Thyroid gland (tissue), 4 donors: ENCODE measurements around the gene CNTLN. TPM values are rescaled to one million over a fixed set of nuclear protein-coding genes. Genes with fewer than 3 reads are reported as not detected.

ENCODE experiments used
- DNase-seq, 2 donors: peaks; one replicate each; pipeline ENCODE4 v3.0.0-alpha.2; 2019
- H3K27ac ChIP-seq, 3 donors: fragments of 200-600 bp; sonication (generic); 1 replicate in 2 of 3; 2 replicates in 1 of 3; pipeline ENCODE4 v1.5.1; 2016 to 2019; ENCODE audit warnings: mild to moderate bottlenecking in 1 of 3, moderate library complexity in 1 of 3
- H3K27me3 ChIP-seq: fragments of 200-600 bp; sonication (generic); one replicate; pipeline ENCODE4 v1.5.1; 2019
- H3K36me3 ChIP-seq, 2 donors: fragments of 200-600 bp; sonication (generic); one replicate each; pipeline ENCODE4 v1.5.1; 2016 to 2019
- H3K4me1 ChIP-seq, 2 donors: fragments of 200-600 bp; sonication (generic); one replicate each; pipeline ENCODE4 v1.5.1; 2017 to 2019
- H3K4me3 ChIP-seq, 3 donors: fragments of 200-600 bp; sonication (generic); replicated peaks in 1 of 3; 1 replicate in 2 of 3; 2 replicates in 1 of 3; pipeline ENCODE4 v1.5.1; 2016; ENCODE audit warnings: mild to moderate bottlenecking in 1 of 3
- H3K9me3 ChIP-seq: fragments of 200-600 bp; sonication (generic); one replicate; pipeline ENCODE4 v1.5.1; 2017
- POLR2A ChIP-seq, 2 donors: fragments of 450-650 bp; IDR thresholded peaks; one replicate each; pipeline ENCODE4 v1.6.1; 2017; ENCODE audit warnings: antibody characterized with exemption in 2 of 2, mild to moderate bottlenecking in 2 of 2, moderate library complexity in 1 of 2
- WGBS, 2 donors: methylation state at CpG; one replicate each; pipeline ENCODE4 v1.1.5; 2017; 5-methylcytosine and 5-hydroxymethylcytosine counted together
- intact Hi-C: fragments of 100-400 bp; cut with DNase I; formaldehyde crosslinking; loops from one replicate; pipeline ENCODE4 v1.15.1; 2023
- total RNA-seq, 4 donors: library from RNA; depleted of rRNA; stranded (reverse); fragments of >200 nt; gene quantifications; one replicate each; pipeline ENCODE4 v1.2.3, GENCODE V29; 2016
- TF ChIP-seq, protein P1 (sequence below), 6 experiments: fragments of 200-600 bp in 3 of 6; fragments of 450-650 bp in 3 of 6; sonication (generic) in 3 of 6; IDR thresholded peaks; one replicate each; pipeline ENCODE4 v1.5.1; 2016 to 2019; ENCODE audit warnings: antibody characterized with exemption in 6 of 6, mild to moderate bottlenecking in 2 of 6, inconsistent platforms in 1 of 6, moderate library complexity in 1 of 6

CNTLN gene
- total RNA-seq, 4 donors from 2014 or later: 10.0 to 16.1 (median 12.2) TPM

DNA sequence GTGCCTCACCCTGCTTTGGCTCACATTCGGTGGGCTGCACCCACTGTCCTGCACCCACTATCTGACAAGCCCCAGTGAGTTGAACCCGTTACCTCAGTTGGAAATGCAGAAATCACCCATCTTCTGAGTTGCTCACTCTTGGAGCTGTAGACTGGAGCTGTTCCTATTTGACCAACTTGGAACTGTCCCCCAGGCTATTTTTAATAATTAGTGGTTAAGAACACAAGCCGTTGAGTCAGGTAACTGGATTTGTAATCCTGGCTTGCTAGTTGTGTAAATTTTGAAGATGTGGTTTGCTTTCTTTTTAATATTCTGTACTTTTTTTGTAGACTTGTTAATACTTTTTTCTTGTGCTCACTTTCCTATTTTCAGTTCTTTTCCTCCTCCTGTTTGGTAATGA is 81.2 kb downstream of the CNTLN start:
- 81 to 88% methylated on average over 3 of the region's 3 CpGs for WGBS, 2 donors
- H3K27ac ChIP-seq: no peak overlapping the region
- no peaks in the 10 kb centered on the region for H3K36me3 ChIP-seq
- intact Hi-C loops: no loop called here
- DNase-seq: no peak
- no peak for TF ChIP-seq POLR2A (IDR thresholded peaks at IDR 0.05)
- TF ChIP-seq, protein P1, sequence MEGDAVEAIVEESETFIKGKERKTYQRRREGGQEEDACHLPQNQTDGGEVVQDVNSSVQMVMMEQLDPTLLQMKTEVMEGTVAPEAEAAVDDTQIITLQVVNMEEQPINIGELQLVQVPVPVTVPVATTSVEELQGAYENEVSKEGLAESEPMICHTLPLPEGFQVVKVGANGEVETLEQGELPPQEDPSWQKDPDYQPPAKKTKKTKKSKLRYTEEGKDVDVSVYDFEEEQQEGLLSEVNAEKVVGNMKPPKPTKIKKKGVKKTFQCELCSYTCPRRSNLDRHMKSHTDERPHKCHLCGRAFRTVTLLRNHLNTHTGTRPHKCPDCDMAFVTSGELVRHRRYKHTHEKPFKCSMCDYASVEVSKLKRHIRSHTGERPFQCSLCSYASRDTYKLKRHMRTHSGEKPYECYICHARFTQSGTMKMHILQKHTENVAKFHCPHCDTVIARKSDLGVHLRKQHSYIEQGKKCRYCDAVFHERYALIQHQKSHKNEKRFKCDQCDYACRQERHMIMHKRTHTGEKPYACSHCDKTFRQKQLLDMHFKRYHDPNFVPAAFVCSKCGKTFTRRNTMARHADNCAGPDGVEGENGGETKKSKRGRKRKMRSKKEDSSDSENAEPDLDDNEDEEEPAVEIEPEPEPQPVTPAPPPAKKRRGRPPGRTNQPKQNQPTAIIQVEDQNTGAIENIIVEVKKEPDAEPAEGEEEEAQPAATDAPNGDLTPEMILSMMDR (IDR thresholded peaks at IDR 0.05): no peak
- H3K4me1 ChIP-seq: no peaks in the 10 kb centered on the region
- no peaks in the 10 kb centered on the region for H3K9me3 ChIP-seq
- H3K4me3 ChIP-seq: no peak overlapping the region
- H3K27me3 ChIP-seq: no peaks in the 10 kb centered on the region

DNA sequence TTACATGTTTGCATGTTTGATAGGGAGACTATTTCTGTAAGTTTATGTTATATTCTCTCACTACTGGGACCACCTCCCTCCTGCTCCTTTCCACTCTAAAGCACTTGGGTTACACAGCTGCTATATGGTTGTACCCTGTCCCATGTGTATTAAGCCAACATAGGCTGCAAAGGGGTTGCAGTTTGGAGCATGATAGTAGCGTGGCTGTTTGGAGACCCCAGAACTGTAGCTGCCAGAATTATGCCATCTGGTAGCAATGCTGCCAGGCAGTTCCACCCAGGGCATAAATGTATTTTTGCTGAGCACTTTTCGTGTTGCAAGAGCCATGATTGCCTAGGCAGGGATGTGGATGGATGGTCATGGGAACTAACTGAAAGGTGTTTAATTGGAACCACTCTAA is 81.8 kb downstream of the CNTLN start:
- TF ChIP-seq POLR2A (IDR thresholded peaks at IDR 0.05): no peak
- TF ChIP-seq, protein P1 (IDR thresholded peaks at IDR 0.05): no peak
- H3K4me3 ChIP-seq: no peak overlapping the region
- H3K27ac ChIP-seq: no peak overlapping the region
- intact Hi-C loops: no loop called here
- H3K27me3 ChIP-seq: no peaks in the 10 kb centered on the region
- no peak for DNase-seq
- no peaks in the 10 kb centered on the region for H3K9me3 ChIP-seq
- 80 to 85% methylated on average over 2 of the region's 2 CpGs for WGBS, 2 donors
- H3K36me3 ChIP-seq: no peaks in the 10 kb centered on the region
- no peaks in the 10 kb centered on the region for H3K4me1 ChIP-seq

DNA sequence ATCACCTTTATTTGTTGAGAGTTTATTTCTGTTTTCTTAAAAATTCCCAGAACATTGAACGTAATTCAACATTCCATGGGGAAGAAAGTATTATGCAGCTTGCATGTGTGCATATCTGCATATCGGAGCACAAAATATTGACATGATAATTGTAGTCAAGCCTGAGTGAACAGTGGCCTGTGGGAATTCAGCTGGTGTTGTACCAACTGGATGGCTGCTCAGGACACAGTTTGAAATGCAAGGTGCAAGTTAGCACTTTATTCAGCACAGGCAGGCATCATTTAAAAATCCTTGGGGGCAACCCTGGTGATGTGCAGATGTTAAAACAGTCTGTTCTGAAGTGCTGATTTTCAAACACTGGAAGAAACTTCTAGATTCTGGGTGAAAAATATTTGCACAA is 82.4 kb downstream of the CNTLN start:
- no peaks in the 10 kb centered on the region for H3K9me3 ChIP-seq
- WGBS, 2 donors: 90 to 91% methylated on average over 2 of the region's 2 CpGs
- no peak for DNase-seq
- H3K27me3 ChIP-seq: no peaks in the 10 kb centered on the region
- no peak overlapping the region for H3K27ac ChIP-seq
- TF ChIP-seq, protein P1 (IDR thresholded peaks at IDR 0.05): no peak
- TF ChIP-seq POLR2A (IDR thresholded peaks at IDR 0.05): no peak
- H3K36me3 ChIP-seq: no peaks in the 10 kb centered on the region
- no peaks in the 10 kb centered on the region for H3K4me1 ChIP-seq
- intact Hi-C loops: no loop called here
- H3K4me3 ChIP-seq: no peak overlapping the region

DNA sequence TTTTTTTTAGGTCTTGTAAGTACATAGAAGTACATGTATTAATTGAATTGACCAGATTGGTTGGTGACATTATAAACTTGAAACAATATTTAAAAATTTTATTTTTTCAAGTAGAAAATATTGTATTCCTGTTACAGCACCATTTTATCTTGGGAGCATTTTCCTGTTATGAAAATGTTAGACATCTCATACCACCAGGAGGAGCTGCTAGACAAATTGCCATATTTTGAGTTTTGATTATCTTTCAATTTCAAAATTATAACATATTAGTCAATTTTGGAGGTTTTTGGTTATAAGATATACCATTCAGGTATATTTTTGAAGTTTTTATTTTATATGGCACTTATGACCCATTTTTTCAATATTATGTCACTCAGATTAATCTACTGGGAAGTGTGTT is 84.4 kb downstream of the CNTLN start:
- Histone ChIP-seq H3K4me1 (no peaks in the 10 kb centered on the region), H3K27ac (no peak overlapping the region), H3K9me3 (no peaks in the 10 kb centered on the region), H3K27me3 (no peaks in the 10 kb centered on the region), H3K36me3 (no peaks in the 10 kb centered on the region), H3K4me3 (no peak overlapping the region)
- TF ChIP-seq POLR2A (IDR thresholded peaks at IDR 0.05): no peak
- TF ChIP-seq, protein P1 (IDR thresholded peaks at IDR 0.05): no peak
- DNase-seq: no peak
- intact Hi-C loops: no loop called here

DNA sequence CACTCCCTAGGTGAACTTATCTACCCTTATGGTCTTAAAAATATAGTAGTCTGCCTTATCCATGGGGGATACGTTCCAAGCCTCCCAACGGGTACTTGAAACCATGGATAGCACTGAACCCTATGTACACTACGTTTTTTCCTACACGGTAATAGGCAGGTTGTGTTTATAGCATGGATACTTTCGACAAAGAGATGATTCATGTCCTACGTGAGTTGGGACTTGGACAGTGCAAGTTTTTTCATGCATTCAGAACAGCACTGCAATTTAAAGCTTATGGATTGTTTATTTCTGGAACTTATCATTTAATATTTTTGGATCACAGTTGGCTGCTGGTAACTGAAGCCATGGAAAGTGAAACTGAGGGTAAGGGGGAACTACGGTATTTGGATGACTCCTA is 88.1 kb downstream of the CNTLN start:
- no peak overlapping the region for H3K27ac ChIP-seq
- H3K9me3 ChIP-seq: no peaks in the 10 kb centered on the region
- intact Hi-C loops: no loop called here
- H3K4me1 ChIP-seq: no peaks in the 10 kb centered on the region
- no peaks in the 10 kb centered on the region for H3K27me3 ChIP-seq
- no peak for DNase-seq
- WGBS, 2 donors: 84 to 91% methylated on average over 7 of the region's 7 CpGs
- no peak overlapping the region for H3K4me3 ChIP-seq
- TF ChIP-seq, protein P1 (IDR thresholded peaks at IDR 0.05): no peak
- no peak for TF ChIP-seq POLR2A (IDR thresholded peaks at IDR 0.05)
- no peaks in the 10 kb centered on the region for H3K36me3 ChIP-seq
